Peyer's patch (tissue), 4 donors: Measurements from ENCODE around the gene MATK. TPM values are rescaled to one million over a fixed set of nuclear protein-coding genes. Genes with fewer than 3 reads are reported as not detected.
A peak's percentile ranks its signal among the peaks of the same experiment; 100 is the strongest.

Source experiments
- DNase-seq, 3 donors: peaks; one replicate each; pipeline ENCODE4 v3.0.0-alpha.2; 2017 to 2019
- H3K27ac ChIP-seq, 4 donors: fragments of 200-600 bp; sonication (generic); one replicate each; pipeline ENCODE4 v1.5.1; 2016 to 2019
- H3K27me3 ChIP-seq, 2 donors: fragments of 200-600 bp; sonication (generic); one replicate each; pipeline ENCODE4 v1.5.1; 2019
- H3K36me3 ChIP-seq, 3 donors: fragments of 200-600 bp; sonication (generic); one replicate each; pipeline ENCODE4 v1.5.1; 2016 to 2019
- H3K4me1 ChIP-seq, 4 donors: fragments of 200-600 bp; sonication (generic); one replicate each; pipeline ENCODE4 v1.5.1; 2016 to 2019
- H3K4me3 ChIP-seq, 4 donors: fragments of 200-600 bp; sonication (generic); 1 replicate in 3 of 4; 2 replicates in 1 of 4; pipeline ENCODE4 v1.5.1; 2016 to 2019; ENCODE audit warnings: mild to moderate bottlenecking in 1 of 4
- H3K9me3 ChIP-seq, 4 donors: fragments of 200-600 bp; sonication (generic); one replicate each; pipeline ENCODE4 v1.5.1; 2016 to 2019; ENCODE audit warnings: mild to moderate bottlenecking in 1 of 4
- CTCF ChIP-seq, 6 experiments: fragments of 450-650 bp in 4 of 6; fragments of 200-600 bp in 2 of 6; sonication (generic) in 1 of 6; IDR thresholded peaks; one replicate each; pipeline ENCODE4 v1.5.1; 2017 to 2019; ENCODE audit warnings: antibody characterized with exemption in 6 of 6, mild to moderate bottlenecking in 3 of 6, moderate library complexity in 1 of 6
- POLR2A ChIP-seq, 2 donors: fragments of 450-650 bp; IDR thresholded peaks; one replicate each; pipeline ENCODE4 v1.5.1; 2017; ENCODE audit warnings: antibody characterized with exemption in 2 of 2, mild to moderate bottlenecking in 2 of 2, moderate library complexity in 2 of 2
- total RNA-seq, 4 donors: library from RNA; depleted of rRNA; stranded (reverse); fragments of >200 nt; gene quantifications; one replicate each; pipeline ENCODE4 v1.1.0, GENCODE V29; 2016

Gene MATK
- total RNA-seq, 4 donors from 2014 or later: 2.5 to 13.1 (median 5.6) TPM

DNA sequence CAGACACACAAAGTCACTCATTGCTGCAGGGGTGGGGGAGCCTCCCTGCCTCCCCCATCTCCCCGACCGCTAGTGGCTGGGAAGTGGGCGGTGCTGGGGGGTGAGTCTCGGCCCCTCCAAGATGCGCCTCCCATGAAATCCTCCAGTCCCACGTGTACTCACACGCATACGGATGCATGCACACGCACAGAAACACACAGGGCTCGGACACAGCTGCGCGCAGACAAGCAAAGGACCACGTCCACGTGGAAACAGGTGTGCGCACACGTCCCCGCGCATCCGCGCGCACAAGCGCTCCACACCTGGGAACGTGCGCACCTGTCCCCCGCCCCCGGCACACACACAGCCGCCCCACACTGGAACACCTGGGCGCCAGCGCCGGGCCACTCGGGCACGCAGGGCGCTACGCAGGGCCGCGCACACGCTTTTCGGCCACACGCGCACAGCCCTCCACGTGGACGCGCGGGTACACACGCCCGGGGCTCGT, 687 bp downstream of the MATK start:
- H3K4me1 ChIP-seq: peaks cover 0 to 12% (median 4%) of the 10 kb centered on the region in 4 donors
- no peaks in the 10 kb centered on the region for H3K27me3 ChIP-seq
- no peak for DNase-seq
- H3K4me3 ChIP-seq: peak overlapping the region; percentile 26 to 60 (median 54)
- peaks cover 0 to 23% (median 10%) of the 10 kb centered on the region in 4 donors for H3K9me3 ChIP-seq
- peak overlapping the region in 3 of 4 donors; percentile 43 to 52 (median 43) for H3K27ac ChIP-seq
- H3K36me3 ChIP-seq: no peaks in the 10 kb centered on the region
- TF ChIP-seq POLR2A (IDR thresholded peaks at IDR 0.05) (no peak), CTCF (IDR thresholded peaks at IDR 0.05) (no peak)

DNA sequence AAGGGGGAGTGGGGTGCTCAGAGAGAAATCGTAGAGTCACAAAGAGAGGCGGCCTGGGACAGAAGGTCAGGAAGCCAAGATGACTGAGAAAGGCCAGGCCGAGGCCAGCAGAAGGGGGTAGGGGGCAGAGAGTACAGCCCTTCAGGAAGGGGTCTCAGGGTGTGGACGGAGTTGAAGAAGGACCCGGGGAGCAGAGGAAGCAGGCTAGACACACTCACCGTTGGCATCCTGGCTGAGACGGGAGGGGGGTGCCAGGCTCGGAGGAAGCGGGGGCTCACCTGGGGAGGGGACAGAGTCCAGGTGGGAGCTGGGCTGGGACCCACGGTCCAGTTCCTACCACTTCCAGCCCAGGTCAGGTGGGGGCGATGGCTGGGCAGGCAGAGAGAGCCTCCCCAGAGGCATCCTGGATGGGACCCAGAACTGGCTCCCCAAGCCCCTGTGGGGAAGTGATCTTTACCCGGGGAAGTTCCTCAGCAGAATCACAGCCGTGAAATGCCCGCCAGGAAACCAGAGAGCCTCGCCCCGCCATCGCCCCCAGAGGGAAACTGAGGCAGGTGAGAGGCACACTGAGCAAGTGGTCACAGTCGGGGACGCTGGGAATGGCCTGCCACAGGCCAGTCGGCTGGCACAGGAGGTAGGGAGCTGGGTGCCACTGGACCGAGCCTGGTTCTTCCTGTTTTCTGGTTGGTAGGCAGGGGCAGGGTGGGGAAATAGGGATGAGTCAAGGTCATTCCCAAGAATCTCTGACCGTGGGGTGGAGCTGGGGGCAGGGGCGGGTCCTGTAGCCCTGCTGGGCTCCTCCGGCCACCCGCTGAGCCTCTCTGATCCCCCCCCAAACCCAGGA, 1.4 kb downstream of the MATK start:
- Histone ChIP-seq H3K27ac (no peak overlapping the region), H3K36me3 (no peaks in the 10 kb centered on the region), H3K4me3 (peak overlapping the region; percentile 26 to 60 (median 54)), H3K27me3 (no peaks in the 10 kb centered on the region), H3K9me3 (peaks cover 0 to 23% (median 10%) of the 10 kb centered on the region in 4 donors), H3K4me1 (peaks cover 0 to 12% (median 4%) of the 10 kb centered on the region in 4 donors)
- TF ChIP-seq POLR2A (IDR thresholded peaks at IDR 0.05) (no peak), CTCF (IDR thresholded peaks at IDR 0.05) (no peak)
- DNase-seq: no peak

DNA sequence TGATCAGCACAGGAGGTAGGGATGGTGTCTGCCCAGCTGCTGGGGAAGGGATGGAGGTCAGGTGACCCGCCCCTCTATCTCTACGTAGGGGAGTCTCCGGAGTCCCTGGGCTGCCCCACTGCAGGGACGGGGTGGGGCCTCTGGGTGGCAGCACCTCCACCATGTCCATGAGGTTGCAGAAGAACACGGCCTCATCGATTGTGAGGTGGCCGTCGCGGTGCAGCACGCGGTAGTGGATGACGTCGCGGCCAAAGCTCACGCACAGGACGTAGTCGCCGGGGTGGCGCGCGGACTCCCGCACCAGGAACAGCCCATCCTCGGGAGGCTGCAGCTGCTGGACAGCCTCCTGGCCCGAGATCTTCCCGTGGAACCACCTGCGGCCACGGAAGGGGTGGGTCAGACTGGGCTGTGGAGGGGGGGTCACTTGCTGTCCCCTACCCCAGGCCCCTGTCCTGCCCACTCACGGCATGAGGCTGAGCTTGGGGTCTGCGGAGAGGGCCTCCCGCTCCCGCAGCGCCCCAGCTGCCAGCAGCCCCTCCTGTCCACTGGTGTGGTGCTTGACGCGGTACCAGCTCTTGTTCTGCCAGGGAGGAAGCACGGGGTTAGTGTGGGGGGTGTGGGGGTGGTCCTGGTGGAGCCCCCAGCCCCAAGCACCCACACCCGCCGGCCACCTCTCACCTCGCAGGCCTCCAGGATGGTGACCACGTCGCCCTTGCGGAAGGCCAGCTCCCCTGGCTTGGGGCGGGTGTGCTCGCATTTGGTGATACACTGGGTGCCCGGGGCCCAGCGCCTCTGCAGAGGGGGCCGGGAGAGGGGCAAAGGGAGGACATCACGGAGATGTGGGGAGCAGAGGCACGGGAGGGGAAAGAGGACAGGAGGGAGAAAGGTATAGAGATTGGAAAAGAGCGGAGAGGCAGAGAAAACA, 2.3 kb downstream of the MATK start:
- TF ChIP-seq CTCF (IDR thresholded peaks at IDR 0.05) (peak in 2 of 6 experiments; percentile 26 to 31), POLR2A (IDR thresholded peaks at IDR 0.05) (no peak)
- no peaks in the 10 kb centered on the region for H3K36me3 ChIP-seq
- H3K4me3 ChIP-seq: no peak overlapping the region
- no peak overlapping the region for H3K27ac ChIP-seq
- H3K9me3 ChIP-seq: peaks cover 0 to 23% (median 10%) of the 10 kb centered on the region in 4 donors
- peaks cover 0 to 12% (median 4%) of the 10 kb centered on the region in 4 donors for H3K4me1 ChIP-seq
- H3K27me3 ChIP-seq: no peaks in the 10 kb centered on the region
- no peak for DNase-seq

GRCh38 chr19:3782903-3783302, 3.3 kb downstream of the MATK start:
- Histone ChIP-seq H3K4me1 (peaks cover 0 to 12% (median 4%) of the 10 kb centered on the region in 4 donors), H3K27ac (no peak overlapping the region), H3K36me3 (no peaks in the 10 kb centered on the region), H3K9me3 (peaks cover 0 to 23% (median 10%) of the 10 kb centered on the region in 4 donors), H3K27me3 (no peaks in the 10 kb centered on the region), H3K4me3 (no peak overlapping the region)
- TF ChIP-seq POLR2A (IDR thresholded peaks at IDR 0.05) (no peak), CTCF (IDR thresholded peaks at IDR 0.05) (no peak)
- no peak for DNase-seq

GRCh38 chr19:3782330-3782729, 3.9 kb downstream of the MATK start:
- H3K4me3 ChIP-seq: no peak overlapping the region
- H3K36me3 ChIP-seq: no peaks in the 10 kb centered on the region
- TF ChIP-seq CTCF (IDR thresholded peaks at IDR 0.05): no peak
- no peak for TF ChIP-seq POLR2A (IDR thresholded peaks at IDR 0.05)

More at GRCh38 chr19:3782330-3782729, 3.9 kb downstream of the MATK start:
- Histone ChIP-seq H3K9me3 (peaks cover 0 to 23% (median 10%) of the 10 kb centered on the region in 4 donors), H3K4me1 (peaks cover 0 to 12% (median 4%) of the 10 kb centered on the region in 4 donors), H3K27me3 (no peaks in the 10 kb centered on the region), H3K27ac (no peak overlapping the region)
- no peak for DNase-seq
